Endothelial cell of umbilical vein (primary cell): ENCODE data around the gene CPNE5.

Source experiments
- CTCF ChIP-seq, 2 donors: IDR thresholded peaks; 1 replicate in 1 of 2; 2 replicates in 1 of 2; pipeline ENCODE4 v1.5.1; 2011; ENCODE audit warnings: low read length in 2 of 2, mild to moderate bottlenecking in 2 of 2, moderate library complexity in 2 of 2, control low read depth in 1 of 2, inconsistent platforms in 1 of 2, low read depth in 1 of 2; ENCODE audit not compliant: insufficient read depth in 1 of 2; ENCODE audit errors: extremely low read depth in 1 of 2
- EZH2 ChIP-seq: IDR thresholded peaks from 2 replicates; pipeline ENCODE4 v1.6.1; 2012; ENCODE audit warnings: borderline replicate concordance, low read depth, mild to moderate bottlenecking, moderate library complexity, low read length, inconsistent platforms; ENCODE audit not compliant: severe bottlenecking
- FOS ChIP-seq: IDR thresholded peaks from 2 replicates; pipeline ENCODE4 v1.6.1; 2011; ENCODE audit warnings: mild to moderate bottlenecking, low read length, moderate library complexity, borderline replicate concordance; ENCODE audit not compliant: insufficient read depth
- GATA2 ChIP-seq: IDR thresholded peaks from 2 replicates; pipeline ENCODE4 v1.7.0; 2011; ENCODE audit warnings: low read depth, mild to moderate bottlenecking, moderate library complexity, mixed read lengths, low read length; ENCODE audit not compliant: insufficient read length, insufficient read depth
- JUN ChIP-seq: IDR thresholded peaks from 2 replicates; pipeline ENCODE4 v1.6.1; 2011; ENCODE audit warnings: borderline replicate concordance, low read depth; ENCODE audit not compliant: insufficient read length, insufficient read depth
- MAX ChIP-seq: IDR thresholded peaks from 2 replicates; pipeline ENCODE4 v1.6.1; 2011; ENCODE audit not compliant: insufficient read depth, insufficient read length
- POLR2A ChIP-seq: IDR thresholded peaks from 2 replicates; pipeline ENCODE4 v1.6.1; 2012; ENCODE audit warnings: low read depth, mild to moderate bottlenecking, control low read depth, low read length
- POLR2AphosphoS5 ChIP-seq: IDR thresholded peaks from 2 replicates; pipeline ENCODE4 v1.6.1; 2012; ENCODE audit warnings: low read depth, mild to moderate bottlenecking, control low read depth, low read length, moderate library complexity; ENCODE audit not compliant: insufficient read depth

- TF ChIP-seq POLR2AphosphoS5 = no peak
- peak in 1 of 2 donors; percentile 12 for TF ChIP-seq CTCF (IDR thresholded peaks at IDR 0.05; ENCODE audit: extremely low read depth in 1 of 2, insufficient read depth in 1 of 2, low read depth in 1 of 2, low read length in 2 of 2)
- no peak for TF ChIP-seq EZH2
- TF ChIP-seq POLR2A = no peak
- TF ChIP-seq JUN = no peak
- no peak for TF ChIP-seq GATA2
- no peak for TF ChIP-seq MAX
- no peak for TF ChIP-seq FOS
Measured at GRCh38 chr6:36701401-36701991, 137.7 kb downstream of the CPNE5 start.
